ENCODE measurements around the gene SH3BGR. TPM values are rescaled to one million over a fixed set of nuclear protein-coding genes. Genes with fewer than 3 reads are reported as not detected.
"Not testable (repeated sequence)": the region's sequence is repeated elsewhere in the genome, so short reads cannot be mapped to it uniquely, and the experiment has no call there.

Gene SH3BGR
- 10 to 100 TPM in 1 of 6 donors, 1 to 10 TPM in 3, not detected in 2; 3.9 to 25.1 (median 4.4) TPM for total RNA-seq

- Histone ChIP-seq H3K4me1 (no peaks in the 10 kb centered on the region), H3K36me3 (no peaks in the 10 kb centered on the region), H3K27ac (peak within 1 kb of the TSS in 2 of 4 donors; percentile 15 to 44), H3K4me3 (peak within 1 kb of the TSS in 3 of 4 donors; percentile 9 to 43 (median 35)), H3K9me3 (no peaks in the 10 kb centered on the region), H3K27me3 (no peaks in the 10 kb centered on the region)
- TF ChIP-seq POLR2A (IDR thresholded peaks at IDR 0.05) (peak in 1 of 4 donors; percentile 26), CTCF (IDR thresholded peaks at IDR 0.05) (no peak), EP300 (IDR thresholded peaks at IDR 0.05) (no peak), POLR2AphosphoS5 (IDR thresholded peaks at IDR 0.05) (no peak)
- peak; percentile 66 to 82 for DNase-seq
- WGBS, 2 donors = 53 to 59% methylated on average over 11 to 15 of the region's 15 CpGs
- ATAC-seq (ENCODE audit: low FRiP score in 2 of 2) = peak; percentile 78 to 94
These were observed at the start of gene SH3BGR for GRCh38 chr21:39451332-39452206. TSS of gene SH3BGR (plus strand) at chr21:39451970. CDS start at chr21:39452097, 127 bp downstream.

- no peaks in the 10 kb centered on the region for H3K4me1 ChIP-seq
- H3K4me3 ChIP-seq = no peak overlapping the region
- H3K27me3 ChIP-seq = no peaks in the 10 kb centered on the region
- no peak overlapping the region for H3K27ac ChIP-seq
- TF ChIP-seq POLR2AphosphoS5 (IDR thresholded peaks at IDR 0.05) (no peak), CTCF (IDR thresholded peaks at IDR 0.05) (no peak), EP300 (IDR thresholded peaks at IDR 0.05) (no peak), POLR2A (IDR thresholded peaks at IDR 0.05) (no peak)
- H3K9me3 ChIP-seq = peaks cover 0 to 5% (median 1%) of the 10 kb centered on the region in 4 donors
- no peak for ATAC-seq (ENCODE audit: low FRiP score in 2 of 2)
- WGBS, 2 donors = 93 to 96% methylated on average over 2 of the region's 2 CpGs
- H3K36me3 ChIP-seq = peaks cover 0 to 31% (median 8%) of the 10 kb centered on the region in 4 donors
- DNase-seq = no peak
These were observed 45.7 kb upstream of the SH3BGR start for GRCh38 chr21:39406065-39406464.

- 97 to 99% methylated on average over 5 of the region's 5 CpGs for WGBS, 2 donors
- not testable (repeated sequence) for H3K4me3 ChIP-seq; H3K9me3 ChIP-seq; H3K27ac ChIP-seq; ATAC-seq (ENCODE audit: low FRiP score in 2 of 2); H3K4me1 ChIP-seq; H3K36me3 ChIP-seq; H3K27me3 ChIP-seq; DNase-seq
These were observed 32.6 kb upstream of the SH3BGR start for GRCh38 chr21:39419204-39419603.

GRCh38 chr21:39422527-39423241 lies 29.1 kb upstream of the SH3BGR start:
- Histone ChIP-seq H3K9me3 (no peaks in the 10 kb centered on the region), H3K27ac (no peak overlapping the region), H3K36me3 (no peaks in the 10 kb centered on the region), H3K4me3 (no peak overlapping the region), H3K4me1 (no peaks in the 10 kb centered on the region), H3K27me3 (no peaks in the 10 kb centered on the region)
- TF ChIP-seq POLR2AphosphoS5 (IDR thresholded peaks at IDR 0.05) (no peak), CTCF (IDR thresholded peaks at IDR 0.05) (no peak), EP300 (IDR thresholded peaks at IDR 0.05) (no peak), POLR2A (IDR thresholded peaks at IDR 0.05) (no peak)
- 72 to 82% methylated on average over 5 of the region's 5 CpGs for WGBS, 2 donors
- ATAC-seq (ENCODE audit: low FRiP score in 2 of 2) (no peak), DNase-seq (no peak)

GRCh38 chr21:39429445-39429844 lies 22.3 kb upstream of the SH3BGR start:
- TF ChIP-seq CTCF (IDR thresholded peaks at IDR 0.05) = no peak
- TF ChIP-seq EP300 (IDR thresholded peaks at IDR 0.05) = no peak
- TF ChIP-seq POLR2AphosphoS5 (IDR thresholded peaks at IDR 0.05) = no peak
- TF ChIP-seq POLR2A (IDR thresholded peaks at IDR 0.05) = no peak

More at GRCh38 chr21:39429445-39429844, 22.3 kb upstream of the SH3BGR start:
- ATAC-seq (ENCODE audit: low FRiP score in 2 of 2) (no peak), DNase-seq (no peak)
- Histone ChIP-seq H3K9me3 (no peaks in the 10 kb centered on the region), H3K4me1 (no peaks in the 10 kb centered on the region), H3K27me3 (no peaks in the 10 kb centered on the region), H3K27ac (no peak overlapping the region), H3K4me3 (no peak overlapping the region), H3K36me3 (no peaks in the 10 kb centered on the region)
- 69 to 87% methylated on average over 2 of the region's 2 CpGs for WGBS, 2 donors

All from upper lobe of left lung (tissue), 6 donors.